K562 (cell line): ENCODE results near the gene PLSCR3. TPM values are rescaled to one million over a fixed set of nuclear protein-coding genes. Genes with fewer than 3 reads are reported as not detected.

Source experiments
- ATAC-seq: fragments of 200-7000 bp; cut with Tn5 transposase; 3 replicates; pipeline ENCODE4 v1.9.1; 2020; ENCODE audit warnings: moderate library complexity
- BruUV-seq: library from RNA; stranded (reverse); fragments of 400-500 nt; replicated peaks from 2 replicates; lab custom pipeline; 2021; lab: Mats Ljungman, UMichigan
- CTCF ChIA-PET: fragments of 300-600 bp; formaldehyde crosslinking; extraction: SDS; loops from one replicate; lab custom pipeline; 2021; ENCODE audit warnings: low intra/inter-chr PET ratio; lab: Yijun Ruan, JAX
- POLR2A ChIA-PET: fragments of 300-600, 350-650 bp; sonication (Branson Sonifier 250); formaldehyde crosslinking; extraction: SDS; loops from one replicate; lab custom pipeline; 2021; ENCODE audit warnings: antibody characterized with exemption, inconsistent platforms; lab: Yijun Ruan, JAX
- DNase-seq, 4 experiments: peaks; one replicate each; pipeline versions ENCODE4 v3.0.0 to v3.0.0-alpha.2; 2011 to 2018; ENCODE audit warnings: low spot score in 3 of 4, mixed read lengths in 3 of 4; ENCODE audit errors: extremely low read depth in 1 of 4
- FAIRE-seq: peaks from 2 replicates; lab custom pipeline; 2011; peaks lifted over from hg19 to GRCh38; lab: Jason Lieb, UNC
- H2AFZ ChIP-seq: 2 replicates; pipeline ENCODE4 v1.6.0; 2011; ENCODE audit warnings: low read depth, low read length, control low read depth, inconsistent platforms
- H3K27ac ChIP-seq: fragments of 200-600 bp; 3 replicates; pipeline ENCODE4 v1.8.0; 2011; ENCODE audit warnings: low read depth, mild to moderate bottlenecking, control low read depth, inconsistent platforms, low read length, moderate library complexity, mixed read lengths; ENCODE audit errors: extremely low read depth
- H3K27me3 ChIP-seq, 2 experiments: fragments of 300-600 bp in 1 of 2; 2 replicates in 1 of 2; 3 replicates in 1 of 2; pipeline versions ENCODE4 v1.6.0 to v1.8.0; 2011; ENCODE audit warnings: inconsistent platforms in 2 of 2, low read length in 2 of 2, mild to moderate bottlenecking in 1 of 2, mixed read lengths in 1 of 2, moderate library complexity in 1 of 2; ENCODE audit not compliant: control insufficient read depth in 2 of 2, insufficient read depth in 2 of 2
- H3K36me3 ChIP-seq: fragments of 300-600 bp; 3 replicates; pipeline ENCODE4 v1.8.0; 2011; ENCODE audit warnings: mild to moderate bottlenecking, low read length, inconsistent platforms; ENCODE audit not compliant: control insufficient read depth, insufficient read depth
- H3K4me1 ChIP-seq, 2 experiments: fragments of 200-600 bp in 1 of 2; replicated peaks in 1 of 2; 2 replicates in 1 of 2; 3 replicates in 1 of 2; pipeline versions ENCODE4 v1.5.1 to v1.8.0; 2011; ENCODE audit warnings: inconsistent platforms in 2 of 2, low read length in 2 of 2, mild to moderate bottlenecking in 1 of 2, mixed read lengths in 1 of 2, moderate library complexity in 1 of 2; ENCODE audit not compliant: control insufficient read depth in 2 of 2, insufficient read depth in 2 of 2
- H3K4me2 ChIP-seq: 2 replicates; pipeline ENCODE4 v1.6.1; 2011; ENCODE audit warnings: low read length, control low read depth, inconsistent platforms, mixed read lengths; ENCODE audit not compliant: insufficient read depth
- H3K4me3 ChIP-seq: fragments of 200-600 bp; sonication (generic), shearing (Covaris generic); 2 replicates; pipeline ENCODE4 v1.5.1; 2016; ENCODE audit warnings: control low read depth, inconsistent platforms
- H3K79me2 ChIP-seq: fragments of 200-600 bp; 3 replicates; pipeline ENCODE4 v1.8.0; 2011; ENCODE audit warnings: low read length, inconsistent platforms; ENCODE audit not compliant: control insufficient read depth, insufficient read depth
- H3K9ac ChIP-seq, 2 experiments: 2 replicates each; pipeline versions ENCODE4 v1.6.0 to v1.6.1; 2011; ENCODE audit warnings: low read depth in 2 of 2, low read length in 2 of 2, control low read depth in 1 of 2, inconsistent platforms in 1 of 2, mild to moderate bottlenecking in 1 of 2, mixed read lengths in 1 of 2; ENCODE audit not compliant: insufficient read depth in 1 of 2
- H3K9me1 ChIP-seq: one replicate; pipeline ENCODE4 v1.6.0; 2011; ENCODE audit warnings: inconsistent platforms, mild to moderate bottlenecking, low read length, moderate library complexity; ENCODE audit not compliant: control insufficient read depth, insufficient read depth
- H3K9me3 ChIP-seq: replicated peaks from 2 replicates; pipeline ENCODE4 v1.5.1; 2011; ENCODE audit warnings: low read depth, low read length, inconsistent platforms; ENCODE audit not compliant: control insufficient read depth, insufficient read depth
- H4K20me1 ChIP-seq: replicated peaks from 2 replicates; pipeline ENCODE4 v1.6.1; 2011; ENCODE audit warnings: low read length, inconsistent platforms, mixed read lengths; ENCODE audit not compliant: control insufficient read depth, insufficient read depth
- ARNT ChIP-seq, 2 experiments: fragments of 450-650 bp; IDR thresholded peaks; 2 replicates each; pipeline ENCODE4 v1.6.1; 2016; ENCODE audit warnings: mild to moderate bottlenecking in 1 of 2
- BDP1 ChIP-seq: IDR thresholded peaks from 3 replicates; pipeline ENCODE4 v1.6.1; 2011; ENCODE audit not compliant: insufficient read length, insufficient read depth
- GABPB1 ChIP-seq: sonication (generic); formaldehyde crosslinking; IDR thresholded peaks from 2 replicates; pipeline ENCODE4 v1.8.0; 2022; ENCODE audit warnings: mild to moderate bottlenecking, missing genetic modification reagents
- GABPB2 ChIP-seq: fragments of 250-450 bp; sonication (Bioruptor Pico); conservative IDR thresholded peaks from 2 replicates; pipeline ENCODE4 v1.5.1; 2021; ENCODE audit warnings: mild to moderate bottlenecking
- HMGN3 ChIP-seq: IDR thresholded peaks from 2 replicates; pipeline ENCODE4 v1.6.1; 2011; ENCODE audit warnings: borderline replicate concordance, low read depth, mild to moderate bottlenecking, mixed read lengths, low read length; ENCODE audit not compliant: insufficient read length; ENCODE audit errors: extremely low read depth
- IFI16 ChIP-seq: fragments of 250-450 bp; sonication (Bioruptor Pico); IDR thresholded peaks from 2 replicates; pipeline ENCODE4 v2.1.2; 2022; ENCODE audit warnings: mild to moderate bottlenecking, inconsistent platforms
- LARP7 ChIP-seq: fragments of 450-650 bp; IDR thresholded peaks from 2 replicates; pipeline ENCODE4 v1.6.1; 2016
- NFIC ChIP-seq: fragments of 450-650 bp; IDR thresholded peaks from 2 replicates; pipeline ENCODE4 v1.6.1; 2017; ENCODE audit warnings: mild to moderate bottlenecking, inconsistent platforms
- POLR2H ChIP-seq: IDR thresholded peaks from 2 replicates; pipeline ENCODE4 v1.6.1; 2016; ENCODE audit warnings: missing genetic modification characterization, low read depth, mild to moderate bottlenecking, control low read depth, missing compliant biosample characterization, moderate library complexity
- POLR3A ChIP-seq: IDR thresholded peaks from 2 replicates; pipeline ENCODE4 v1.6.1; 2011; ENCODE audit warnings: borderline replicate concordance, mild to moderate bottlenecking, moderate library complexity; ENCODE audit not compliant: insufficient read length, insufficient read depth; ENCODE audit errors: extremely low read depth
- REST ChIP-seq, 2 experiments: fragments of 450-650 bp; formaldehyde crosslinking in 1 of 2; IDR thresholded peaks; 2 replicates each; pipeline versions ENCODE4 v1.4.0 to v1.6.1; 2014 to 2020; ENCODE audit warnings: mild to moderate bottlenecking in 2 of 2, borderline replicate concordance in 1 of 2, low read depth in 1 of 2
- STAT5B ChIP-seq: fragments of 250-450 bp; sonication (Bioruptor Pico); IDR thresholded peaks from 2 replicates; pipeline ENCODE4 v1.8.0; 2021; ENCODE audit warnings: mild to moderate bottlenecking, inconsistent platforms
- WGBS: fragments of 100-300 bp; shearing (Covaris generic); methylation state at CpG from one replicate; pipeline ENCODE4 v1.1.6; 2016; ENCODE audit warnings: low coverage, mixed read lengths; ENCODE audit not compliant: insufficient coverage; ENCODE audit errors: missing lambda C conversion rate; 5-methylcytosine and 5-hydroxymethylcytosine counted together
- in situ Hi-C: fragments of 300-500 bp; cut with MboI; formaldehyde crosslinking; loops from 4 replicates; pipeline ENCODE4 v1.15.0; 2018; ENCODE audit warnings: inconsistent platforms, mixed read lengths
- intact Hi-C: fragments of 100-400 bp; cut with micrococcal nuclease; formaldehyde crosslinking; loops from 2 replicates; pipeline ENCODE4 v1.14.2; 2022
- polyA plus RNA-seq, 8 experiments: library from polyadenylated mRNA; depleted of rRNA in 4 of 8; stranded (reverse) in 5 of 8; unstranded in 3 of 8; fragments of >200 nt; fragmentation: Nextera tagmentation in 2 of 8; fragmentation: Illumina TruSeq in 1 of 8; extraction: Ambion mirVana in 2 of 8; extraction: Trizol in 1 of 8; gene quantifications; 2 replicates each; pipeline versions ENCODE4 v1.2.1 to v1.2.3, GENCODE V29; 2011 to 2014; ENCODE audit warnings: inconsistent platforms in 1 of 8, missing spikeins in 1 of 8
- total RNA-seq, 7 experiments: library from RNA; depleted of rRNA in 6 of 7; stranded (reverse); fragments of >200 nt in 6 of 7; fragmentation: Illumina TruSeq in 2 of 7; extraction: Trizol in 2 of 7; gene quantifications; 2 replicates each; pipeline versions ENCODE4 v1.2.1 to v1.2.3, GENCODE V29; 2011 to 2021; ENCODE audit warnings: low replicate concordance in 1 of 7
- TF ChIP-seq, protein P1 (sequence below): fragments of 250-450 bp; sonication (Bioruptor Pico); IDR thresholded peaks from 2 replicates; pipeline ENCODE4 v1.8.0; 2021; ENCODE audit warnings: borderline replicate concordance, mild to moderate bottlenecking, moderate library complexity; ENCODE audit not compliant: poor library complexity, severe bottlenecking

The PLSCR3 gene
- total and polyA plus RNA-seq, 9 of the 15 experiments (the other 6 are each of a cell fraction or from before 2014, with no cell fraction given), result 3.2 to 16.8 (median 4.5) TPM

DNA sequence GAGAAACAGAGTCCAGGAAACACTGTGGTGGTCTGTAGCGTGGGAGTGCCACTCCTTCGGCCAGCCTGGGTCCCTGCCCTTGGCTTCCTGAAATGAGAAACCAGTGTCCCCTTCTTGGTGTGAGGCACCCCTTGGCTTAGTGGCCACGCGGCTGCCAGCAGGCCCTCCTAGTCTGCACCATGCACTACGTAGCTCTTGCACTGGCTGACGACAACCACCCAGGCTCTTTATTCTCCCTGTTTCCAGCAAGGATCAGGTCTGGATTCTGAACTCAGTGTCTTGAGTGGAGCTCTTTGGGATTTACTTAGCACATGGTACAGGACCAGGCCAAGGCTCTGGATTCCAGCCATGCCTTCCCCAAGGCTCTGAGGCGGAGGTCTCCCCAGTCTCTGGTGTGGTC lies 33.2 kb upstream of the PLSCR3 start:
- Histone ChIP-seq H3K9me1 (no peaks in the 10 kb centered on the region), H3K9ac (no peak overlapping the region), H3K4me3 (no peak overlapping the region), H3K9me3 (no peaks in the 10 kb centered on the region), H4K20me1 (no peaks in the 10 kb centered on the region), H3K27me3 (no peaks in the 10 kb centered on the region), H3K36me3 (no peaks in the 10 kb centered on the region), H3K4me2 (no peak overlapping the region), H3K79me2 (no peaks in the 10 kb centered on the region), H2AFZ (no peak overlapping the region), H3K27ac (no peak overlapping the region), H3K4me1 (peaks cover 0 to 14% of the 10 kb centered on the region in 2 experiments; a peak in 2 of 5 replicates)
- in situ Hi-C loops (no loop called here), intact Hi-C loops (no loop called here)
- no peak for ATAC-seq
- BruUV-seq, result no TSS peak
- 45% methylated on average over 3 of the region's 7 CpGs for WGBS
- TF ChIP-seq, protein P1, sequence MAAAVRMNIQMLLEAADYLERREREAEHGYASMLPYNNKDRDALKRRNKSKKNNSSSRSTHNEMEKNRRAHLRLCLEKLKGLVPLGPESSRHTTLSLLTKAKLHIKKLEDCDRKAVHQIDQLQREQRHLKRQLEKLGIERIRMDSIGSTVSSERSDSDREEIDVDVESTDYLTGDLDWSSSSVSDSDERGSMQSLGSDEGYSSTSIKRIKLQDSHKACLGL (CRISPR knock-in tag), result no peak
- no peak for TF ChIP-seq POLR2H (tag)
- TF ChIP-seq ARNT (IDR thresholded peaks at IDR 0.05), result no peak
- TF ChIP-seq STAT5B (CRISPR knock-in tag), result no peak
- TF ChIP-seq HMGN3, result no peak
- no peak for TF ChIP-seq BDP1
- TF ChIP-seq GABPB2 (CRISPR knock-in tag), result no peak
- TF ChIP-seq IFI16, result no peak
- TF ChIP-seq GABPB1 (CRISPR knock-in tag), result no peak
- no peak for TF ChIP-seq NFIC
- TF ChIP-seq REST (IDR thresholded peaks at IDR 0.05; ENCODE audit: borderline replicate concordance), result no peak
- no peak for TF ChIP-seq REST (CRISPR knock-in tag; IDR thresholded peaks at IDR 0.05; ENCODE audit: low read depth)
- TF ChIP-seq LARP7, result no peak
- no peak for TF ChIP-seq POLR3A
- ChIA-PET CTCF (no interaction called here), POLR2A (no interaction called here)
- no peak for FAIRE-seq
- no peak for DNase-seq
